Heart left ventricle (tissue), 13 donors: ENCODE measurements around the gene WDR86.

Source experiments
- CTCF ChIP-seq, 12 donors: fragments of 200-600 bp; sonication (generic) in 4 of 12; IDR thresholded peaks; one replicate each; pipeline versions ENCODE4 v1.5.0 to v1.8.0; 2018 to 2022; ENCODE audit warnings: antibody characterized with exemption in 12 of 12, mild to moderate bottlenecking in 5 of 12
- POLR2A ChIP-seq, 2 donors: fragments of 450-650 bp; IDR thresholded peaks; one replicate each; pipeline ENCODE4 v1.6.1; 2017; ENCODE audit warnings: antibody characterized with exemption in 2 of 2, mild to moderate bottlenecking in 2 of 2, moderate library complexity in 2 of 2
- donor health status: ischemic (EF 13 %, LVEDD 7.1; RV severe dilation, severe dysfunction).
- donor health status: DM: no; HTN: yes; CAD: no.
- donor health status: DM: no; HTN: no; CAD: no.
- donor health status: ischemic (EF 25% LVEDD 6.9; RV normal size, moderate dysfunction).
- donor health status: ischemic (EF 25% LVEDD 5.7; RV mildly dilated, moderate dysfunction).
- donor health status: ischemic (EF 35%, LVEDD 5.7; RV mildly dilated, moderate dysfunction).
- donor health status: nonischemic (EF 11% LVEDD 7.7; RV severe dilation, severe dysfunction).
- donor health status: DM: yes; HTN: yes; CAD: no.
- donor health status: PGD.
- donor health status: ischemic (EF 29% LVEDD 5.4; RV normal size, mild dysfunction).
- donor health status: nonischemic (EF 23%, LVEDD 6.1; RV moderate dilation, normal function).

DNA sequence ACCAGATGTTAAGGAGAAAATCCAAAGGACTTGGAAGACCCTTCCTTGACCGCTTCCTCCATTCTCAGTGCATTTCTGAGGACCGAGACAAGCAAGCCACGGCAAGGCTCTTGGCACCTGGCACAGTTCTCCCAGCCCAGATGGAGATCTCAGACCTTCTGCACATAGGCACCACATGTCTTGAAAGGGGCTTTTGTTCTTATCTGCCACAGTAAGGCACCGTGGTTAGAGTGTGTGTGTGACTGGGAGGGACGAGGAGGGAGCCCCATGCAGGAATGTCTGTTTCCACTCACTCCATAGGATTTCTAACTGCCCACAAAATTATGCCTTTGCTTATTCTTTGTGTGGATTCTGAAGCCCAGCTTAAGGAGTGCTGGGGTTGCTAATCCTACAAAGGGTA, 10.3 kb upstream of the WDR86 start:
- no peak for TF ChIP-seq CTCF (IDR thresholded peaks at IDR 0.05)
- no peak for TF ChIP-seq POLR2A (IDR thresholded peaks at IDR 0.05)
